Measurements from ENCODE around the gene AXIN2.

AXIN2 gene, protein sequence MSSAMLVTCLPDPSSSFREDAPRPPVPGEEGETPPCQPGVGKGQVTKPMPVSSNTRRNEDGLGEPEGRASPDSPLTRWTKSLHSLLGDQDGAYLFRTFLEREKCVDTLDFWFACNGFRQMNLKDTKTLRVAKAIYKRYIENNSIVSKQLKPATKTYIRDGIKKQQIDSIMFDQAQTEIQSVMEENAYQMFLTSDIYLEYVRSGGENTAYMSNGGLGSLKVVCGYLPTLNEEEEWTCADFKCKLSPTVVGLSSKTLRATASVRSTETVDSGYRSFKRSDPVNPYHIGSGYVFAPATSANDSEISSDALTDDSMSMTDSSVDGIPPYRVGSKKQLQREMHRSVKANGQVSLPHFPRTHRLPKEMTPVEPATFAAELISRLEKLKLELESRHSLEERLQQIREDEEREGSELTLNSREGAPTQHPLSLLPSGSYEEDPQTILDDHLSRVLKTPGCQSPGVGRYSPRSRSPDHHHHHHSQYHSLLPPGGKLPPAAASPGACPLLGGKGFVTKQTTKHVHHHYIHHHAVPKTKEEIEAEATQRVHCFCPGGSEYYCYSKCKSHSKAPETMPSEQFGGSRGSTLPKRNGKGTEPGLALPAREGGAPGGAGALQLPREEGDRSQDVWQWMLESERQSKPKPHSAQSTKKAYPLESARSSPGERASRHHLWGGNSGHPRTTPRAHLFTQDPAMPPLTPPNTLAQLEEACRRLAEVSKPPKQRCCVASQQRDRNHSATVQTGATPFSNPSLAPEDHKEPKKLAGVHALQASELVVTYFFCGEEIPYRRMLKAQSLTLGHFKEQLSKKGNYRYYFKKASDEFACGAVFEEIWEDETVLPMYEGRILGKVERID

DNA sequence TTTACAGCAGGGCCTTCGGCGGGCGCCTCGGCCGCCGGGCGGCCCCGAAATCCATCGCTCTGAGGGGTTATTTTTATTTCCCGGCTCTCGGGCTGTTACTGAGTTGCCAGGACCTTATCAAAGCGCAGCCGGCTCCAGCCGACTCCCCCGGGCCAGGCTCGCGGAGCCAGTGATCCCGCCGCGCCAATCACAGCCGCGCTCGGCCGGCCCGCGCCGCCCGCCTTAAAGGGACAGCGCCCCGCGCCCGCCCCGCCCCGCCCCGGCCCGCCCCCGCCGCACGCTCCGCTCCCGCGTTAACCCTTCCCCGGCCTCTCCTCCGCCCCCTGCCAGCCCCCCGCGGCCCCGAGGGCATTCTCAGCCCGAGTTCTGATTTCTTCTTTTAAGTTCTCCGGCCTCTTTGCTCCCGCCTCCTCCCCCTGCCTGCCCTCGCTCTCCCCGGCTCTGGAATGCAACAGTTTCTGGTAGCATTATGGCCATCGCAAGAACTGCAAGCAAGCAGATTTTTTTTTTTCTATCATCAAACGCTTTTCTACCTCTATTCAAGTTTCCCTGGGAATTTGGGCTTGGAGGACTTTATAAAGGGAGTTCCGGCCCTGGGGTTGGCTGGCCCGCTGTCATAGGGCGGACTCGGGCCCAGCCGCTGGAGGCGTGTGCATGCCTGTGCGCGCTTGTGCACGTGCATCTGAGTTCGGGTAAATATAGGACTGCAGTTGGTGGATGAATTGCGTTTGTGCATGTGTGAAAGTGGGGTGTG is at the start of gene AXIN2:
TSS of gene AXIN2 (minus strand) at position 197 of the 754 bp plus-strand sequence. CDS start 3,028 bp downstream, outside the sequence.
- TF ChIP-seq POLR2A (IDR thresholded peaks at IDR 0.05; ENCODE audit: low read depth, low read length) = no peak
- FAIRE-seq = no peak
- peak; percentile 100 for DNase-seq (ENCODE audit: insufficient read length, low spot score)

- no peak for TF ChIP-seq POLR2A (IDR thresholded peaks at IDR 0.05; ENCODE audit: low read depth, low read length)
- FAIRE-seq (no peak), DNase-seq (ENCODE audit: insufficient read length, low spot score) (no peak)
These were observed 48.3 kb upstream of the AXIN2 start for GRCh38 chr17:65609749-65610148.

- DNase-seq (ENCODE audit: insufficient read length, low spot score) = no peak
- no peak for FAIRE-seq
- no peak for TF ChIP-seq POLR2A (IDR thresholded peaks at IDR 0.05; ENCODE audit: low read depth, low read length)
These were observed 47.8 kb upstream of the AXIN2 start for GRCh38 chr17:65609286-65609685.

GRCh38 chr17:65604070-65604469 is 42.6 kb upstream of the AXIN2 start:
- FAIRE-seq = no peak
- no peak for DNase-seq (ENCODE audit: insufficient read length, low spot score)
- TF ChIP-seq POLR2A (IDR thresholded peaks at IDR 0.05; ENCODE audit: low read depth, low read length) = no peak

DNA sequence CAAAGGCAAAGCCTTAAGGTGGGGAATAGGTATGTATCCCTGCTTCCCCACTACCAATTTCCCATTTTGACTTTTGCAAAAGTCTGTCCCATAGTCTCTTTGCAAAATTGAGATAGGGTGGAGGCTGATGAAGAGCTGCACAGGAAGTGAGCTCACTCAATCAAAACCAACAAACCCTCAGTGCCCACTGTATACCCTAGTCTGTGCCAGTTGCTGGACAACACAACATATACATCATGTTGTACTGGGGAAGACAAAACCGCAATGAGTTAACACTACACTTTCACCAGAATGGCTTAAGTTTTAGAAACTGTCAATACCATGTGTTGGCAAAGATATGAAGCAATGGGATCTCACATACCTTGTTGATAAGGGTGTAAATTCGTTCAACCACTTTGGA is 40.4 kb upstream of the AXIN2 start:
- TF ChIP-seq POLR2A (IDR thresholded peaks at IDR 0.05; ENCODE audit: low read depth, low read length) = no peak
- DNase-seq (ENCODE audit: insufficient read length, low spot score) (no peak), FAIRE-seq (no peak)

- DNase-seq (ENCODE audit: insufficient read length, low spot score) (no peak), FAIRE-seq (no peak)
- TF ChIP-seq POLR2A (IDR thresholded peaks at IDR 0.05; ENCODE audit: low read depth, low read length) = no peak
These were observed 39.7 kb upstream of the AXIN2 start for GRCh38 chr17:65601145-65601544.

GRCh38 chr17:65600518-65600917 is 39.1 kb upstream of the AXIN2 start:
- no peak for TF ChIP-seq POLR2A (IDR thresholded peaks at IDR 0.05; ENCODE audit: low read depth, low read length)
- FAIRE-seq = no peak
- no peak for DNase-seq (ENCODE audit: insufficient read length, low spot score)

GRCh38 chr17:65599650-65600049 is 38.2 kb upstream of the AXIN2 start:
- FAIRE-seq (no peak), DNase-seq (ENCODE audit: insufficient read length, low spot score) (no peak)
- TF ChIP-seq POLR2A (IDR thresholded peaks at IDR 0.05; ENCODE audit: low read depth, low read length) = no peak

DNA sequence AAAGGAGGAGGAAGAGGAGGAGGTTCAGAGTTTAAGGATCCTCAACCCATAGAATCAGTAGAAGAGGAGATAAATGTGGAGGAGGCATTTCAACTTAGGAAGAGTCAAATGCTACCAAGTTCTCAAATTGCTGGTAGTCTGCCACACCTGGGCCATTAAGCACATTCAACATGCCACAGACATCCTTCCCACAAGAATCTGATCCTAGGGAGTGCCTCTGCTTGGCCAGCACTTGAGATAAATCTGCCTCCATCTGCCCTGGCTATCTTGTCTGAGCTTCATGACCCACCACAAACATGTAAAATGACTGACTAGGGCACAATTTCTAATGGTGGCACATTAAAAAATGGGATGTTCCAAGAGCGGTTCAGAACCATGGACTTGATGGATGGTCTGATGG is 37.3 kb upstream of the AXIN2 start:
- DNase-seq (ENCODE audit: insufficient read length, low spot score) (no peak), FAIRE-seq (no peak)
- no peak for TF ChIP-seq POLR2A (IDR thresholded peaks at IDR 0.05; ENCODE audit: low read depth, low read length)

GRCh38 chr17:65595071-65595656 is 33.7 kb upstream of the AXIN2 start:
- FAIRE-seq = no peak
- DNase-seq (ENCODE audit: insufficient read length, low spot score) = no peak
- no peak for TF ChIP-seq POLR2A (IDR thresholded peaks at IDR 0.05; ENCODE audit: low read depth, low read length)

DNA sequence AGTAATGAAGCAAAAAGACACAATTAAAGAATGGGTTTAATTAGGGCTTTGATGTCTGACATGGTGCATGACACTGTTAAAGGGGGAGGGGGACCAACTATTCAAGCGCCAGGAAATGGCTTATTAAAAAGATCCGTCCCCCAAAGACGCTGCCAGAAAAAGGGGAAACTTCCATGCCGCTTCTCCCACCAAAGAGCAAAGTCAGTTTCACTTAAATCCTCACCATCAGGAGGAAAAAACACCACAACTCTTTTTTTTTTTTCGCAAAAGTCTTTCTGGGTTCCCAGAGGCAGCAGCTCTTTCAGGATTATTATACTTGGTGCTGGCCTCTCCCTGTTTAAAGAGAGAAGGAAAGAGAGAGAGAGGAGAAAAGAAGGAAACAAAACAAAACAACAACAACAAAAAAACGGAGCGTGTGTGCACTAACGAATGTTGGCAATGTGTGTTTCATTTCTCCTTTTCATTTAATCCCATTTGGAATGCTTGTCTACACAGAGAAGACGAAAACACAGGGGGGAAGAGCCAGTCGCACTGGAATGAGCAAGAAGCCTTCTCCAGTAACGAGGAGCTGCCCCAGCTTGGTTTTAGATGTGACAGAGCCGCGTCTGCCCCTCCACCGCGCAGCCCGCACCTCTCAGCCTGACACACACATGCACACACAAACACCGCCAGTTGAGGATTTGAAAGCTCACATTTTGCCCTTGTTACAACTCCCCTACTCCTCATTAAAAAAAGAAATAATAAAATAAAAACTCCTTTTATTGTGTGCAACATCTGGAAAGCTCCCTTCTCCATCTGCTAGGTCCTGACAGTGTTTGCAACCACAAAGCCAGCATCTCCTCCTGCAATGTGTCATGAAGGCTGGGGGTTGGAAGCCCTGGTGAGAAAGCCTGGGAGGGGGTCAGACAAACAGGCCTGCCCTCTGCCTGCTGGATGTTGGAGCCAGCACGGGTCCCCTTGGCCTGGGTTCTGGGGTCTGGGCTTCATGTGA is 32.7 kb upstream of the AXIN2 start:
- DNase-seq (ENCODE audit: insufficient read length, low spot score) (no peak), FAIRE-seq (no peak)
- TF ChIP-seq POLR2A (IDR thresholded peaks at IDR 0.05; ENCODE audit: low read depth, low read length) = no peak

DNA sequence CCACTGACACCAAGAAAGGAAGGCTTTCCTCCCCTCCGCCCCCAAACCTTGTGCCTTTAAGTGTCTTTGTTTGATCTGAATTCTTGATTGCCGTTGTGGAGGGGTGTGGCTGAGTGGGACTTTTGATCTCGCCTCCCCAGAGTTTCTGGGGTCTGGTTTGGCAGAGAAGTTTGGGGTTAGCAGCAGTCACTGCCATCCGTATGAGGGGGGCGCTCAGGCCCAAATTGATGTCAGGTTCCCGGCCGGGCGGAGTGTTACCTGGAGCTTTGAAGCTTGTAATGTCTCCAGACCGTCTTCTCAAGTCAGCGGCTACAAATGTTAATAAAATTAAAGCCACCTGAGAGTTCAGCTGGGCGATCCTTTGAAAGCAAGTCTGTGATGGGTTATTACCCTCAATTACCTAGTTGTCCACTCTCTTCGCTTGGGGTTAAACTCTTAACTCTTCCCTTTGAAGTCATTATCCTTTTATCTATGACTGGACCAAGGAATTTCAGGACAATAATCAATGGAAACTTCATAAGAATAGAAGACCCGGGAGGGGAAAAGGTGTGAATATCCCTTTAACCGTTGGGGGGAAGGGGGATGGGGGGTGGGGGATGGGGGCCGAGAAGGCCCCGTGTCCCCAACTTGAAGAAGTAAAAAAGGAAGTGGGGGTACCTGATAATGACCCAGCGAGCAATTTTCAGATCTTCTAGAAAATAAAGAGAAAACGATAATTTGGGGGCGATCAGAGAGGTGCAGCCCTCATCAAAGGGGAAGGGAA is 31.8 kb upstream of the AXIN2 start:
- DNase-seq (ENCODE audit: insufficient read length, low spot score) (no peak), FAIRE-seq (no peak)

More for the DNA sequence above, 31.8 kb upstream of the AXIN2 start:
- TF ChIP-seq POLR2A (IDR thresholded peaks at IDR 0.05; ENCODE audit: low read depth, low read length) = no peak
